Endothelial cell of umbilical vein (primary cell): ENCODE results near the gene FAM149B1.

Experiments
- EZH2 ChIP-seq: IDR thresholded peaks from 2 replicates; pipeline ENCODE4 v1.6.1; 2012; ENCODE audit warnings: borderline replicate concordance, low read depth, mild to moderate bottlenecking, moderate library complexity, low read length, inconsistent platforms; ENCODE audit not compliant: severe bottlenecking
- FOS ChIP-seq: IDR thresholded peaks from 2 replicates; pipeline ENCODE4 v1.6.1; 2011; ENCODE audit warnings: mild to moderate bottlenecking, low read length, moderate library complexity, borderline replicate concordance; ENCODE audit not compliant: insufficient read depth
- GATA2 ChIP-seq: IDR thresholded peaks from 2 replicates; pipeline ENCODE4 v1.7.0; 2011; ENCODE audit warnings: low read depth, mild to moderate bottlenecking, moderate library complexity, mixed read lengths, low read length; ENCODE audit not compliant: insufficient read length, insufficient read depth
- JUN ChIP-seq: IDR thresholded peaks from 2 replicates; pipeline ENCODE4 v1.6.1; 2011; ENCODE audit warnings: borderline replicate concordance, low read depth; ENCODE audit not compliant: insufficient read length, insufficient read depth
- MAX ChIP-seq: IDR thresholded peaks from 2 replicates; pipeline ENCODE4 v1.6.1; 2011; ENCODE audit not compliant: insufficient read depth, insufficient read length
- POLR2A ChIP-seq: IDR thresholded peaks from 2 replicates; pipeline ENCODE4 v1.6.1; 2012; ENCODE audit warnings: low read depth, mild to moderate bottlenecking, control low read depth, low read length
- POLR2AphosphoS5 ChIP-seq: IDR thresholded peaks from 2 replicates; pipeline ENCODE4 v1.6.1; 2012; ENCODE audit warnings: low read depth, mild to moderate bottlenecking, control low read depth, low read length, moderate library complexity; ENCODE audit not compliant: insufficient read depth
- TF ChIP-seq, protein P1 (sequence below), 2 donors: IDR thresholded peaks; 1 replicate in 1 of 2; 2 replicates in 1 of 2; pipeline ENCODE4 v1.5.1; 2011; ENCODE audit warnings: low read length in 2 of 2, mild to moderate bottlenecking in 2 of 2, moderate library complexity in 2 of 2, control low read depth in 1 of 2, inconsistent platforms in 1 of 2, low read depth in 1 of 2; ENCODE audit not compliant: insufficient read depth in 1 of 2; ENCODE audit errors: extremely low read depth in 1 of 2

GRCh38 chr10:73163096-73163495 is 4.8 kb upstream of the FAM149B1 start:
- no peak for TF ChIP-seq POLR2A
- TF ChIP-seq MAX: no peak
- TF ChIP-seq, protein P1, sequence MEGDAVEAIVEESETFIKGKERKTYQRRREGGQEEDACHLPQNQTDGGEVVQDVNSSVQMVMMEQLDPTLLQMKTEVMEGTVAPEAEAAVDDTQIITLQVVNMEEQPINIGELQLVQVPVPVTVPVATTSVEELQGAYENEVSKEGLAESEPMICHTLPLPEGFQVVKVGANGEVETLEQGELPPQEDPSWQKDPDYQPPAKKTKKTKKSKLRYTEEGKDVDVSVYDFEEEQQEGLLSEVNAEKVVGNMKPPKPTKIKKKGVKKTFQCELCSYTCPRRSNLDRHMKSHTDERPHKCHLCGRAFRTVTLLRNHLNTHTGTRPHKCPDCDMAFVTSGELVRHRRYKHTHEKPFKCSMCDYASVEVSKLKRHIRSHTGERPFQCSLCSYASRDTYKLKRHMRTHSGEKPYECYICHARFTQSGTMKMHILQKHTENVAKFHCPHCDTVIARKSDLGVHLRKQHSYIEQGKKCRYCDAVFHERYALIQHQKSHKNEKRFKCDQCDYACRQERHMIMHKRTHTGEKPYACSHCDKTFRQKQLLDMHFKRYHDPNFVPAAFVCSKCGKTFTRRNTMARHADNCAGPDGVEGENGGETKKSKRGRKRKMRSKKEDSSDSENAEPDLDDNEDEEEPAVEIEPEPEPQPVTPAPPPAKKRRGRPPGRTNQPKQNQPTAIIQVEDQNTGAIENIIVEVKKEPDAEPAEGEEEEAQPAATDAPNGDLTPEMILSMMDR (IDR thresholded peaks at IDR 0.05; ENCODE audit: extremely low read depth in 1 of 2, insufficient read depth in 1 of 2, low read depth in 1 of 2, low read length in 2 of 2): no peak
- no peak for TF ChIP-seq JUN
- no peak for TF ChIP-seq POLR2AphosphoS5
- no peak for TF ChIP-seq EZH2
- no peak for TF ChIP-seq GATA2
- TF ChIP-seq FOS: no peak
